ENCODE results near the gene COL21A1. TPM values are rescaled to one million over a fixed set of nuclear protein-coding genes. Genes with fewer than 3 reads are reported as not detected.

Gene COL21A1
- total and polyA plus RNA-seq, 2 of the 13 experiments (the other 11 are each of a cell fraction or from before 2014, with no cell fraction given), result 0.13 TPM; not detected in 1

GRCh38 chr6:56027865-56028264 lies 219.5 kb downstream of the COL21A1 start:
- H4K20me1 ChIP-seq (ENCODE audit: insufficient read depth, low read length), result no peaks in the 10 kb centered on the region
- FAIRE-seq (no peak), DNase-seq (ENCODE audit: low spot score) (no peak), ATAC-seq (no peak)
- BruUV-seq (replicated peaks), result no TSS peak
- H3K4me2 ChIP-seq (ENCODE audit: low read depth, low read length), result no peak overlapping the region
- CTCF ChIA-PET (ENCODE audit: low intra/inter-chr PET ratio, low total read pairs), result no interaction called here
- no peak overlapping the region for H3K27ac ChIP-seq (ENCODE audit: extremely low read length, insufficient read depth, low read length)
- in situ Hi-C loops (cut with HindIII; ENCODE audit: extremely low pct_ligation_motif_present, low pct_unique_long_range_greater_than_20kb) (no loop called here), intact Hi-C loops (cut with micrococcal nuclease; ENCODE audit: unreplicated experiment) (no loop called here)
- H3K4me3 ChIP-seq (replicated peaks in 1 of 3; ENCODE audit: insufficient read depth in 1 of 3, low read depth in 2 of 3, low read length in 3 of 3), result no peak overlapping the region
- TF ChIP-seq, protein P1, sequence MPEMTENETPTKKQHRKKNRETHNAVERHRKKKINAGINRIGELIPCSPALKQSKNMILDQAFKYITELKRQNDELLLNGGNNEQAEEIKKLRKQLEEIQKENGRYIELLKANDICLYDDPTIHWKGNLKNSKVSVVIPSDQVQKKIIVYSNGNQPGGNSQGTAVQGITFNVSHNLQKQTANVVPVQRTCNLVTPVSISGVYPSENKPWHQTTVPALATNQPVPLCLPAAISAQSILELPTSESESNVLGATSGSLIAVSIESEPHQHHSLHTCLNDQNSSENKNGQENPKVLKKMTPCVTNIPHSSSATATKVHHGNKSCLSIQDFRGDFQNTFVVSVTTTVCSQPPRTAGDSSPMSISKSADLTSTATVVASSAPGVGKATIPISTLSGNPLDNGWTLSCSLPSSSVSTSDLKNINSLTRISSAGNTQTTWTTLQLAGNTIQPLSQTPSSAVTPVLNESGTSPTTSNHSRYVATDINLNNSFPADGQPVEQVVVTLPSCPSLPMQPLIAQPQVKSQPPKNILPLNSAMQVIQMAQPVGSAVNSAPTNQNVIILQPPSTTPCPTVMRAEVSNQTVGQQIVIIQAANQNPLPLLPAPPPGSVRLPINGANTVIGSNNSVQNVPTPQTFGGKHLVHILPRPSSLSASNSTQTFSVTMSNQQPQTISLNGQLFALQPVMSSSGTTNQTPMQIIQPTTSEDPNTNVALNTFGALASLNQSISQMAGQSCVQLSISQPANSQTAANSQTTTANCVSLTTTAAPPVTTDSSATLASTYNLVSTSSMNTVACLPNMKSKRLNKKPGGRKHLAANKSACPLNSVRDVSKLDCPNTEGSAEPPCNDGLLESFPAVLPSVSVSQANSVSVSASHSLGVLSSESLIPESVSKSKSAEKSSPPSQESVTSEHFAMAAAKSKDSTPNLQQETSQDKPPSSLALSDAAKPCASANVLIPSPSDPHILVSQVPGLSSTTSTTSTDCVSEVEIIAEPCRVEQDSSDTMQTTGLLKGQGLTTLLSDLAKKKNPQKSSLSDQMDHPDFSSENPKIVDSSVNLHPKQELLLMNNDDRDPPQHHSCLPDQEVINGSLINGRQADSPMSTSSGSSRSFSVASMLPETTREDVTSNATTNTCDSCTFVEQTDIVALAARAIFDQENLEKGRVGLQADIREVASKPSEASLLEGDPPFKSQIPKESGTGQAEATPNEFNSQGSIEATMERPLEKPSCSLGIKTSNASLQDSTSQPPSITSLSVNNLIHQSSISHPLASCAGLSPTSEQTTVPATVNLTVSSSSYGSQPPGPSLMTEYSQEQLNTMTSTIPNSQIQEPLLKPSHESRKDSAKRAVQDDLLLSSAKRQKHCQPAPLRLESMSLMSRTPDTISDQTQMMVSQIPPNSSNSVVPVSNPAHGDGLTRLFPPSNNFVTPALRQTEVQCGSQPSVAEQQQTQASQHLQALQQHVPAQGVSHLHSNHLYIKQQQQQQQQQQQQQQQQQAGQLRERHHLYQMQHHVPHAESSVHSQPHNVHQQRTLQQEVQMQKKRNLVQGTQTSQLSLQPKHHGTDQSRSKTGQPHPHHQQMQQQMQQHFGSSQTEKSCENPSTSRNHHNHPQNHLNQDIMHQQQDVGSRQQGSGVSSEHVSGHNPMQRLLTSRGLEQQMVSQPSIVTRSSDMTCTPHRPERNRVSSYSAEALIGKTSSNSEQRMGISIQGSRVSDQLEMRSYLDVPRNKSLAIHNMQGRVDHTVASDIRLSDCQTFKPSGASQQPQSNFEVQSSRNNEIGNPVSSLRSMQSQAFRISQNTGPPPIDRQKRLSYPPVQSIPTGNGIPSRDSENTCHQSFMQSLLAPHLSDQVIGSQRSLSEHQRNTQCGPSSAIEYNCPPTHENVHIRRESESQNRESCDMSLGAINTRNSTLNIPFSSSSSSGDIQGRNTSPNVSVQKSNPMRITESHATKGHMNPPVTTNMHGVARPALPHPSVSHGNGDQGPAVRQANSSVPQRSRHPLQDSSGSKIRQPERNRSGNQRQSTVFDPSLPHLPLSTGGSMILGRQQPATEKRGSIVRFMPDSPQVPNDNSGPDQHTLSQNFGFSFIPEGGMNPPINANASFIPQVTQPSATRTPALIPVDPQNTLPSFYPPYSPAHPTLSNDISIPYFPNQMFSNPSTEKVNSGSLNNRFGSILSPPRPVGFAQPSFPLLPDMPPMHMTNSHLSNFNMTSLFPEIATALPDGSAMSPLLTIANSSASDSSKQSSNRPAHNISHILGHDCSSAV (CRISPR knock-in tag; IDR thresholded peaks at IDR 0.05; ENCODE audit: borderline replicate concordance), result no peak
- TF ChIP-seq, protein P2, sequence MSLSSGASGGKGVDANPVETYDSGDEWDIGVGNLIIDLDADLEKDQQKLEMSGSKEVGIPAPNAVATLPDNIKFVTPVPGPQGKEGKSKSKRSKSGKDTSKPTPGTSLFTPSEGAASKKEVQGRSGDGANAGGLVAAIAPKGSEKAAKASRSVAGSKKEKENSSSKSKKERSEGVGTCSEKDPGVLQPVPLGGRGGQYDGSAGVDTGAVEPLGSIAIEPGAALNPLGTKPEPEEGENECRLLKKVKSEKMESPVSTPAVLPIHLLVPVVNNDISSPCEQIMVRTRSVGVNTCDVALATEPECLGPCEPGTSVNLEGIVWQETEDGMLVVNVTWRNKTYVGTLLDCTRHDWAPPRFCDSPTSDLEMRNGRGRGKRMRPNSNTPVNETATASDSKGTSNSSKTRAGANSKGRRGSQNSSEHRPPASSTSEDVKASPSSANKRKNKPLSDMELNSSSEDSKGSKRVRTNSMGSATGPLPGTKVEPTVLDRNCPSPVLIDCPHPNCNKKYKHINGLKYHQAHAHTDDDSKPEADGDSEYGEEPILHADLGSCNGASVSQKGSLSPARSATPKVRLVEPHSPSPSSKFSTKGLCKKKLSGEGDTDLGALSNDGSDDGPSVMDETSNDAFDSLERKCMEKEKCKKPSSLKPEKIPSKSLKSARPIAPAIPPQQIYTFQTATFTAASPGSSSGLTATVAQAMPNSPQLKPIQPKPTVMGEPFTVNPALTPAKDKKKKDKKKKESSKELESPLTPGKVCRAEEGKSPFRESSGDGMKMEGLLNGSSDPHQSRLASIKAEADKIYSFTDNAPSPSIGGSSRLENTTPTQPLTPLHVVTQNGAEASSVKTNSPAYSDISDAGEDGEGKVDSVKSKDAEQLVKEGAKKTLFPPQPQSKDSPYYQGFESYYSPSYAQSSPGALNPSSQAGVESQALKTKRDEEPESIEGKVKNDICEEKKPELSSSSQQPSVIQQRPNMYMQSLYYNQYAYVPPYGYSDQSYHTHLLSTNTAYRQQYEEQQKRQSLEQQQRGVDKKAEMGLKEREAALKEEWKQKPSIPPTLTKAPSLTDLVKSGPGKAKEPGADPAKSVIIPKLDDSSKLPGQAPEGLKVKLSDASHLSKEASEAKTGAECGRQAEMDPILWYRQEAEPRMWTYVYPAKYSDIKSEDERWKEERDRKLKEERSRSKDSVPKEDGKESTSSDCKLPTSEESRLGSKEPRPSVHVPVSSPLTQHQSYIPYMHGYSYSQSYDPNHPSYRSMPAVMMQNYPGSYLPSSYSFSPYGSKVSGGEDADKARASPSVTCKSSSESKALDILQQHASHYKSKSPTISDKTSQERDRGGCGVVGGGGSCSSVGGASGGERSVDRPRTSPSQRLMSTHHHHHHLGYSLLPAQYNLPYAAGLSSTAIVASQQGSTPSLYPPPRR (CRISPR knock-in tag; IDR thresholded peaks at IDR 0.05; ENCODE audit: borderline replicate concordance), result no peak
- TF ChIP-seq, protein P3, sequence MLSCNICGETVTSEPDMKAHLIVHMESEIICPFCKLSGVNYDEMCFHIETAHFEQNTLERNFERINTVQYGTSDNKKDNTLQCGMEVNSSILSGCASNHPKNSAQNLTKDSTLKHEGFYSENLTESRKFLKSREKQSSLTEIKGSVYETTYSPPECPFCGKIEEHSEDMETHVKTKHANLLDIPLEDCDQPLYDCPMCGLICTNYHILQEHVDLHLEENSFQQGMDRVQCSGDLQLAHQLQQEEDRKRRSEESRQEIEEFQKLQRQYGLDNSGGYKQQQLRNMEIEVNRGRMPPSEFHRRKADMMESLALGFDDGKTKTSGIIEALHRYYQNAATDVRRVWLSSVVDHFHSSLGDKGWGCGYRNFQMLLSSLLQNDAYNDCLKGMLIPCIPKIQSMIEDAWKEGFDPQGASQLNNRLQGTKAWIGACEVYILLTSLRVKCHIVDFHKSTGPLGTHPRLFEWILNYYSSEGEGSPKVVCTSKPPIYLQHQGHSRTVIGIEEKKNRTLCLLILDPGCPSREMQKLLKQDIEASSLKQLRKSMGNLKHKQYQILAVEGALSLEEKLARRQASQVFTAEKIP (CRISPR knock-in tag; IDR thresholded peaks at IDR 0.05; ENCODE audit: borderline replicate concordance), result no peak
- TF ChIP-seq ZNF235 (CRISPR knock-in tag; IDR thresholded peaks at IDR 0.05; ENCODE audit: borderline replicate concordance), result no peak
- TF ChIP-seq ZNF207 (IDR thresholded peaks at IDR 0.05; ENCODE audit: borderline replicate concordance), result no peak
- H3K9me3 ChIP-seq (ENCODE audit: low read length), result no peaks in the 10 kb centered on the region
- POLR2A ChIA-PET, result no interaction called here
- no peak overlapping the region for H3K9ac ChIP-seq (ENCODE audit: insufficient read depth, low read depth, low read length)
- H3K79me2 ChIP-seq (ENCODE audit: insufficient read depth, low read length), result no peaks in the 10 kb centered on the region
- H3K27me3 ChIP-seq (ENCODE audit: control insufficient read depth in 1 of 2, insufficient read depth in 2 of 2, low read length in 2 of 2), result no peaks in the 10 kb centered on the region
- WGBS (ENCODE audit: low lambda C conversion rate), result 0% methylated on average over 2 of the region's 2 CpGs
- no peaks in the 10 kb centered on the region for H3K4me1 ChIP-seq (ENCODE audit: insufficient read depth, low read length)
- H3K36me3 ChIP-seq (replicated peaks in 1 of 2; ENCODE audit: control insufficient read depth in 1 of 2, insufficient read depth in 2 of 2, low read length in 2 of 2), result no peaks in the 10 kb centered on the region
- H2AFZ ChIP-seq (ENCODE audit: low read length), result no peak overlapping the region

All from HepG2 (cell line).